ENCODE data around the gene SP140L. TPM values are rescaled to one million over a fixed set of nuclear protein-coding genes. Genes with fewer than 3 reads are reported as not detected.

SP140L gene
- total and polyA plus RNA-seq, 2 of the 8 experiments (the other 6 are each of a cell fraction or from before 2014, with no cell fraction given) = 0.36 to 1.5 TPM

DNA sequence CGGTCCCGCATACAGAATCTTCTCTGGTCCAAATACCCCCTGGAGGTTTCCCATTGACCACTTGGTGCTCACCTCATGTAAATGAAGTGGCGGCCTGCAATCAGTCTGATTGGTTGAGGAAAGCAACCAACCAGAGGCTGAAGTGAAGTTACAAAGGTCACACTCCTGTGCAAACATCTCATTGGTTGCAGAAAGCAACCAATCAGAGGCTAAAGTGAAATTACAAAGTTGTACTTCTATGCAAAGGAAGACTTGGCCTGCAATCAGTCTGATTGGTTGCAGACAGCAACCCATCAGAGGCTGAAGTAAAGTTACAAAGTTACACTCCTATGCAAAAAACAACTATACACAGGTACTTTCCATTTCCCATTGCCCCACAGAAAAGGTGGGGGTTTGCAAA lies 86.5 kb downstream of the SP140L start:
- no peak overlapping the region for H3K23ac ChIP-seq (ENCODE audit: insufficient read length)
- no peak for TF ChIP-seq TEAD4 (IDR thresholded peaks at IDR 0.05; ENCODE audit: low read depth, low read length)
- ChIA-PET CTCF (ENCODE audit: partially characterized antibody) (no interaction called here), POLR2A (ENCODE audit: partially characterized antibody) (no interaction called here)
- no peak overlapping the region for H2BK5ac ChIP-seq (ENCODE audit: low read depth, low read length)
- H3K14ac ChIP-seq (ENCODE audit: insufficient read length) = no peak overlapping the region
- no peak for DNase-seq (ENCODE audit: low read depth in 1 of 2, low spot score in 2 of 2)
- H3K4me2 ChIP-seq (ENCODE audit: insufficient read depth in 1 of 2, low read depth in 2 of 2, low read length in 2 of 2) = no peak overlapping the region
- no peak overlapping the region for H2BK15ac ChIP-seq (ENCODE audit: low read length)
- H3K18ac ChIP-seq (ENCODE audit: extremely low read depth, low read length) = no peak overlapping the region
- H3K36me3 ChIP-seq (ENCODE audit: control insufficient read depth in 2 of 4, insufficient read depth in 4 of 4, low read length in 3 of 4) = no peaks in the 10 kb centered on the region
- H3K9me3 ChIP-seq (ENCODE audit: insufficient read depth in 2 of 2, low read depth in 1 of 2, low read length in 1 of 2) = no peaks in the 10 kb centered on the region
- H3K79me2 ChIP-seq (ENCODE audit: control insufficient read depth in 1 of 2, insufficient read depth in 2 of 2, low read length in 2 of 2) = no peaks in the 10 kb centered on the region
- no peak overlapping the region for H3K4ac ChIP-seq (replicated peaks; ENCODE audit: insufficient read length, low read depth, low read length)
- no peak overlapping the region for H2BK120ac ChIP-seq (replicated peaks; ENCODE audit: low read depth, low read length)
- no peak overlapping the region for H2AK5ac ChIP-seq (ENCODE audit: low read depth, low read length)
- no peak overlapping the region for H2AFZ ChIP-seq (ENCODE audit: low read length)
- no peak overlapping the region for H4K91ac ChIP-seq (replicated peaks; ENCODE audit: insufficient read length, low read length)
- H4K8ac ChIP-seq (ENCODE audit: extremely low read depth, insufficient read depth, low read length) = no peak overlapping the region
- H3K79me1 ChIP-seq (ENCODE audit: low read depth, low read length) = no peaks in the 10 kb centered on the region
- no peak overlapping the region for H3K9ac ChIP-seq (replicated peaks in 1 of 4; ENCODE audit: extremely low read depth in 1 of 4, low read depth in 3 of 4, low read length in 3 of 4)
- no peak overlapping the region for H4K5ac ChIP-seq (ENCODE audit: insufficient read length, low read depth, low read length)
- peaks cover 5 to 29% (median 22%) of the 10 kb centered on the region in 4 experiments for H3K27me3 ChIP-seq (replicated peaks in 1 of 4; ENCODE audit: control insufficient read depth in 3 of 4, extremely low read depth in 1 of 4, insufficient read depth in 3 of 4, low read length in 3 of 4)
- H2BK12ac ChIP-seq (ENCODE audit: low read depth, low read length) = no peak overlapping the region
- no peak for FAIRE-seq
- H2BK20ac ChIP-seq (ENCODE audit: low read length) = no peak overlapping the region
- H3K56ac ChIP-seq (replicated peaks; ENCODE audit: insufficient read length, low read depth, low read length) = no peak overlapping the region
- peaks cover 0 to 9% (median under 1%) of the 10 kb centered on the region in 4 experiments; a peak in 1 of 7 replicates for H3K4me1 ChIP-seq (replicated peaks in 1 of 4; ENCODE audit: control insufficient read depth in 3 of 4, insufficient read depth in 4 of 4, low read length in 3 of 4)
- H3K23me2 ChIP-seq (ENCODE audit: low read depth, low read length) = peaks cover 7% of the 10 kb centered on the region; the same call in 1 of the 2 replicates
- no peak overlapping the region for H3K4me3 ChIP-seq (ENCODE audit: extremely low read depth in 1 of 4, insufficient read depth in 2 of 4, low read depth in 3 of 4, low read length in 4 of 4)
- H4K20me1 ChIP-seq (replicated peaks in 1 of 2; ENCODE audit: control insufficient read depth in 1 of 2, insufficient read depth in 2 of 2, low read length in 2 of 2) = no peaks in the 10 kb centered on the region
- H3K27ac ChIP-seq (ENCODE audit: low read depth, low read length) = no peak overlapping the region
- 97% methylated on average over 3 of the region's 3 CpGs; no CpG with 5 or more reads in 1 of the 2 experiments for WGBS, 2 experiments (ENCODE audit: extremely low coverage in 1 of 2, insufficient coverage in 1 of 2, insufficient read length in 1 of 2, insufficient replicate concordance in 2 of 2, low coverage in 1 of 2, low lambda C conversion rate in 2 of 2, missing lambda C conversion rate in 1 of 2)

All from H1 (cell line).